ENCODE measurements around the gene DET1.
"Not testable (repeated sequence)": the region's sequence is repeated elsewhere in the genome, so short reads cannot be mapped to it uniquely, and the experiment has no call there.

The DET1 gene

GRCh38 chr15:88574655-88575054, 28.2 kb upstream of the DET1 start:
- no peak overlapping the region for H3K4me3 ChIP-seq (ENCODE audit: low read depth, low read length)
- TF ChIP-seq CTCF (IDR thresholded peaks at IDR 0.05; ENCODE audit: borderline replicate concordance, insufficient read depth, low read depth, low read length): no peak

GRCh38 chr15:88574077-88574476, 27.6 kb upstream of the DET1 start:
- H3K4me3 ChIP-seq (ENCODE audit: low read depth, low read length): no peak overlapping the region
- no peak for TF ChIP-seq CTCF (IDR thresholded peaks at IDR 0.05; ENCODE audit: borderline replicate concordance, insufficient read depth, low read depth, low read length)

- no peak for TF ChIP-seq CTCF (IDR thresholded peaks at IDR 0.05; ENCODE audit: borderline replicate concordance, insufficient read depth, low read depth, low read length)
- H3K4me3 ChIP-seq (ENCODE audit: low read depth, low read length): no peak overlapping the region
Observed at GRCh38 chr15:88571852-88572259, 25.4 kb upstream of the DET1 start.

GRCh38 chr15:88571153-88571851, 24.8 kb upstream of the DET1 start:
- TF ChIP-seq CTCF (IDR thresholded peaks at IDR 0.05; ENCODE audit: borderline replicate concordance, insufficient read depth, low read depth, low read length): no peak
- H3K4me3 ChIP-seq (ENCODE audit: low read depth, low read length): no peak overlapping the region

- TF ChIP-seq CTCF (IDR thresholded peaks at IDR 0.05; ENCODE audit: borderline replicate concordance, insufficient read depth, low read depth, low read length): no peak
- no peak overlapping the region for H3K4me3 ChIP-seq (ENCODE audit: low read depth, low read length)
Observed at GRCh38 chr15:88568589-88568988, 22.1 kb upstream of the DET1 start.

- no peak for TF ChIP-seq CTCF (IDR thresholded peaks at IDR 0.05; ENCODE audit: borderline replicate concordance, insufficient read depth, low read depth, low read length)
- H3K4me3 ChIP-seq (ENCODE audit: low read depth, low read length): no peak overlapping the region
Observed at GRCh38 chr15:88564741-88565140, 18.3 kb upstream of the DET1 start.

- no peak overlapping the region for H3K4me3 ChIP-seq (ENCODE audit: low read depth, low read length)
- TF ChIP-seq CTCF (IDR thresholded peaks at IDR 0.05; ENCODE audit: borderline replicate concordance, insufficient read depth, low read depth, low read length): no peak
Observed at GRCh38 chr15:88563638-88564037, 17.2 kb upstream of the DET1 start.

GRCh38 chr15:88559565-88559964, 13.1 kb upstream of the DET1 start:
- H3K4me3 ChIP-seq (ENCODE audit: low read depth, low read length): not testable (repeated sequence)

- H3K4me3 ChIP-seq (ENCODE audit: low read depth, low read length): not testable (repeated sequence)
Observed at GRCh38 chr15:88558026-88558425, 11.5 kb upstream of the DET1 start.

- H3K4me3 ChIP-seq (ENCODE audit: low read depth, low read length): not testable (repeated sequence)
Observed at GRCh38 chr15:88548009-88548408, 1.5 kb upstream of the DET1 start.

GRCh38 chr15:88545578-88546247, 768 bp downstream of the DET1 start:
- peak overlapping the region; percentile 60 for H3K4me3 ChIP-seq (ENCODE audit: low read depth, low read length)
